ENCODE results near the gene TMEM258. TPM values are rescaled to one million over a fixed set of nuclear protein-coding genes. Genes with fewer than 3 reads are reported as not detected.
A peak's percentile ranks its signal among the peaks of the same experiment; 100 is the strongest.

The TMEM258 gene
- total RNA-seq, 1 experiment from 2014 or later, result 201 TPM

GRCh38 chr11:61799665-61800284 lies 7.4 kb upstream of the TMEM258 start:
- peaks cover under 1% of the 10 kb centered on the region; the same call in 1 of the 2 replicates for H3K79me2 ChIP-seq (ENCODE audit: insufficient read depth, low read length)
- no peak overlapping the region for H2BK12ac ChIP-seq (ENCODE audit: insufficient read length, low read depth, low read length)
- no peaks in the 10 kb centered on the region for H4K20me1 ChIP-seq (ENCODE audit: control insufficient read depth, insufficient read depth, insufficient read length)
- H3K14ac ChIP-seq (ENCODE audit: insufficient read depth, low read length), result no peak overlapping the region
- no peak overlapping the region for H3K4ac ChIP-seq (ENCODE audit: low read depth, low read length)
- H2BK120ac ChIP-seq (ENCODE audit: low read depth, low read length, poor library complexity, severe bottlenecking), result no peak overlapping the region
- no peak overlapping the region for H2BK15ac ChIP-seq (ENCODE audit: low read depth, low read length)
- H3K4me2 ChIP-seq (ENCODE audit: insufficient read depth, insufficient read length, low read length), result no peak overlapping the region
- Mint-ChIP-seq H3K4me3 (no peak overlapping the region), H3K27ac (peak overlapping the region in 2 of 3 experiments; percentile 44 to 56; a peak in 2 of 7 replicates), H3K27me3 (ENCODE audit: low read depth) (no peaks in the 10 kb centered on the region), H3K36me3 (ENCODE audit: insufficient read depth in 1 of 3, low read depth in 3 of 3) (peaks cover 43 to 83% (median 74%) of the 10 kb centered on the region in 3 experiments; a peak in 6 of 7 replicates), H3K4me1 (peaks cover 12 to 13% of the 10 kb centered on the region in 2 experiments; a peak in 3 of 4 replicates), H3K9me3 (no peaks in the 10 kb centered on the region)
- no peaks in the 10 kb centered on the region for H3K23me2 ChIP-seq (ENCODE audit: insufficient read length, low read depth, low read length, poor library complexity, severe bottlenecking)
- no peak for DNase-seq
- no peaks in the 10 kb centered on the region for H3K4me1 ChIP-seq (ENCODE audit: insufficient read depth, low read length)
- H2BK5ac ChIP-seq (ENCODE audit: insufficient read length, low read length), result no peak overlapping the region
- H3K23ac ChIP-seq (ENCODE audit: insufficient read length, low read depth, low read length), result no peak overlapping the region
- H4K8ac ChIP-seq (replicated peaks; ENCODE audit: insufficient read length, low read depth, low read length), result no peak overlapping the region
- no peak overlapping the region for H4K5ac ChIP-seq (ENCODE audit: insufficient read length, low read depth, low read length)
- H3K9me3 ChIP-seq (ENCODE audit: control insufficient read depth, low read depth, low read length), result no peaks in the 10 kb centered on the region
- no peak overlapping the region for H3K9ac ChIP-seq (ENCODE audit: extremely low read depth, insufficient read length, low read length)
- no peak overlapping the region for H2AK5ac ChIP-seq (ENCODE audit: insufficient read length, low read length)
- no peak for TF ChIP-seq CTCF (conservative IDR thresholded peaks at IDR 0.05)
- no peak overlapping the region for H3T11ph ChIP-seq (ENCODE audit: low read length)
- H2AFZ ChIP-seq (ENCODE audit: low read length), result no peak overlapping the region
- H3K79me1 ChIP-seq (ENCODE audit: insufficient read depth, low read depth, low read length, poor library complexity, severe bottlenecking), result peaks cover 2% of the 10 kb centered on the region
- no peaks in the 10 kb centered on the region for H3K27me3 ChIP-seq (ENCODE audit: insufficient read depth, low read length)
- no peak overlapping the region for H3K56ac ChIP-seq (ENCODE audit: insufficient read length, low read depth, low read length)
- H2BK20ac ChIP-seq (ENCODE audit: low read depth, low read length, poor library complexity, severe bottlenecking), result no peak overlapping the region
- no peak overlapping the region for H3K27ac ChIP-seq (ENCODE audit: insufficient read length, low read depth, low read length)
- no peak overlapping the region for H4K91ac ChIP-seq (ENCODE audit: insufficient read length, low read depth, low read length)
- H3K18ac ChIP-seq (ENCODE audit: insufficient read length, low read depth, low read length), result no peak overlapping the region
- no CpG with 5 or more reads among the region's 2 CpGs for WGBS (ENCODE audit: extremely low coverage, insufficient read length, low lambda C conversion rate)
